ENCODE data around the gene CAPNS1. TPM values are rescaled to one million over a fixed set of nuclear protein-coding genes. Genes with fewer than 3 reads are reported as not detected.

Gene CAPNS1
- total and polyA plus RNA-seq, 2 of the 13 experiments (the other 11 are each of a cell fraction or from before 2014, with no cell fraction given) = 322 to 526 TPM

- TF ChIP-seq ZBTB33 (CRISPR knock-in tag; IDR thresholded peaks at IDR 0.05) (peak; percentile 67), BRF2 (CRISPR knock-in tag; IDR thresholded peaks at IDR 0.05) (no peak), ZFP82 (CRISPR knock-in tag; IDR thresholded peaks at IDR 0.05; ENCODE audit: borderline replicate concordance) (peak; percentile 18; the same call in 1 of the 2 replicates), TCF7 (IDR thresholded peaks at IDR 0.05; ENCODE audit: low read depth) (no peak), FOXA1 (IDR thresholded peaks at IDR 0.05) (no peak), FOXA1 (CRISPR knock-in tag; IDR thresholded peaks at IDR 0.05) (peak; percentile 50; the same call in 1 of the 2 replicates), SAFB2 (CRISPR knock-in tag; IDR thresholded peaks at IDR 0.05; ENCODE audit: borderline replicate concordance, low read depth) (0 out of 2 replicates have a peak, but pooled peaks have one; percentile 45), MTF1 (CRISPR knock-in tag; IDR thresholded peaks at IDR 0.05) (no peak)
- TF ChIP-seq, protein P1, sequence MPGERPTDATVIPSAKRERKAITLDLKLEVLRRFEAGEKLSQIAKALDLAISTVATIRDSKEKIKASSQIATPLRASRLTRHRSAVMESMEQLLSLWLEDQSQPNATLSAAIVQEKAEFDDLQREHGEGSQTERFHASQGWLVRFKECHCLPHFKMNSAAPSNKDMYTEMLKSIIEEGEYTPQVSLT (CRISPR knock-in tag; IDR thresholded peaks at IDR 0.05; ENCODE audit: borderline replicate concordance, low read depth) = no peak
These were observed 25.8 kb upstream of the CAPNS1 start (continued) for GRCh38 chr19:36113894-36114720.

All from HepG2 (cell line).